H1 (cell line): ENCODE data around the gene KNCN.

Experiments
- GABPA ChIP-seq: IDR thresholded peaks from 2 replicates; pipeline ENCODE4 v1.6.1; 2011; ENCODE audit warnings: mild to moderate bottlenecking, low read length, moderate library complexity, borderline replicate concordance; ENCODE audit not compliant: insufficient read depth
- HDAC2 ChIP-seq, 2 experiments: fragments of 300-600 bp in 1 of 2; sonication (generic) in 1 of 2; IDR thresholded peaks; 2 replicates each; pipeline ENCODE4 v1.6.1; 2011 to 2012; ENCODE audit warnings: low read depth in 2 of 2, low read length in 2 of 2, mild to moderate bottlenecking in 2 of 2, moderate library complexity in 2 of 2, borderline replicate concordance in 1 of 2, inconsistent platforms in 1 of 2
- POLR2A ChIP-seq, 2 experiments: IDR thresholded peaks; 1 replicate in 1 of 2; 2 replicates in 1 of 2; pipeline ENCODE4 v1.6.1; 2011; ENCODE audit warnings: low read depth in 2 of 2, low read length in 2 of 2, mild to moderate bottlenecking in 2 of 2; ENCODE audit errors: control extremely low read depth in 1 of 2
- RAD21 ChIP-seq, 2 experiments: IDR thresholded peaks in 1 of 2; conservative IDR thresholded peaks in 1 of 2; 2 replicates each; pipeline ENCODE4 v1.6.1; 2011; ENCODE audit warnings: low read depth in 2 of 2, low read length in 2 of 2, improper control_type of control experiment in 1 of 2, inconsistent platforms in 1 of 2, mild to moderate bottlenecking in 1 of 2, moderate library complexity in 1 of 2
- TEAD4 ChIP-seq: IDR thresholded peaks from 2 replicates; pipeline ENCODE4 v1.6.1; 2012; ENCODE audit warnings: low read depth, low read length, inconsistent platforms, mixed read lengths
- YY1 ChIP-seq: IDR thresholded peaks from 2 replicates; pipeline ENCODE4 v1.6.1; 2011; ENCODE audit warnings: low read depth, mild to moderate bottlenecking, low read length
- TF ChIP-seq, protein P1 (sequence below), 3 experiments: IDR thresholded peaks; 1 replicate in 2 of 3; 2 replicates in 1 of 3; pipeline versions ENCODE4 v1.5.1 to v1.6.1; 2011; ENCODE audit warnings: low read length in 3 of 3, mild to moderate bottlenecking in 3 of 3, inconsistent platforms in 2 of 3, low read depth in 1 of 3, moderate library complexity in 1 of 3; ENCODE audit not compliant: insufficient read depth in 1 of 3; ENCODE audit errors: control extremely low read depth in 1 of 3

DNA sequence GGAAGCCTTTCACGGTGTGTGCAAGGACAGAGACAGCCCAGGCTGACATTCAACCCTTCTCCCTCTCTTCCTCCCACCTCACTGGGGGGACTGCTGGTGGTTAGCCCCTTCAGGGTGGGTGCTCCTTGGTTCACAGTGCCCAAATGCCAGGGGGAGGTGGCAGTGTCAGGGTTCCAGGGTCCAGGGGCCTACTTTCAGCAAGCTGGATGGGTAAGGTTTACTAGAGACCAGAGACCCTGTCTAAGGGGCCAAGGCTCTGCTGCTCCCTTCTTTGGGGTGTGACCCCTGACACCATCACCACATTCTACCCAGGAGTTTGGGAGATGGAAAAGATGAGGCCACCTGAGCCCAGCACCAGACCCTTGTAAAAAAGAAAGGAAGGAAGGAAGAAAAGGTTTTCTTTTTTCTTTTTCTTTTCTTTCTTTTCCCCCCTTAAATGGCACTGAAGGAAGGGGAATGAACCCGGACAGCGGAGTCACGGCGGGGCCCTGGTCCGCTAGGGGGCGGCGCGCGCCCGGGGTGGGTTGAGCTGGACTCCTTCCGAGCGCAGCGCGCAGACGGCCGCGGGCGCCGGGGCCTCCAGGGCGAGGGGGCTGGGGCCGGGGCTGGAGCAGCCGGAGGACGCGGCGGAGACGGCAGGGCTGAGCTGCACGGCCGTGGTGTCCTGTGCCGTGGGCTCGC is 18.8 kb downstream of the KNCN start:
- TF ChIP-seq, protein P1, sequence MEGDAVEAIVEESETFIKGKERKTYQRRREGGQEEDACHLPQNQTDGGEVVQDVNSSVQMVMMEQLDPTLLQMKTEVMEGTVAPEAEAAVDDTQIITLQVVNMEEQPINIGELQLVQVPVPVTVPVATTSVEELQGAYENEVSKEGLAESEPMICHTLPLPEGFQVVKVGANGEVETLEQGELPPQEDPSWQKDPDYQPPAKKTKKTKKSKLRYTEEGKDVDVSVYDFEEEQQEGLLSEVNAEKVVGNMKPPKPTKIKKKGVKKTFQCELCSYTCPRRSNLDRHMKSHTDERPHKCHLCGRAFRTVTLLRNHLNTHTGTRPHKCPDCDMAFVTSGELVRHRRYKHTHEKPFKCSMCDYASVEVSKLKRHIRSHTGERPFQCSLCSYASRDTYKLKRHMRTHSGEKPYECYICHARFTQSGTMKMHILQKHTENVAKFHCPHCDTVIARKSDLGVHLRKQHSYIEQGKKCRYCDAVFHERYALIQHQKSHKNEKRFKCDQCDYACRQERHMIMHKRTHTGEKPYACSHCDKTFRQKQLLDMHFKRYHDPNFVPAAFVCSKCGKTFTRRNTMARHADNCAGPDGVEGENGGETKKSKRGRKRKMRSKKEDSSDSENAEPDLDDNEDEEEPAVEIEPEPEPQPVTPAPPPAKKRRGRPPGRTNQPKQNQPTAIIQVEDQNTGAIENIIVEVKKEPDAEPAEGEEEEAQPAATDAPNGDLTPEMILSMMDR (IDR thresholded peaks at IDR 0.05; ENCODE audit: control extremely low read depth in 1 of 3, insufficient read depth in 1 of 3, low read depth in 1 of 3, low read length in 3 of 3): peak in 2 of 3 experiments; percentile 61 to 77; a peak in 3 of 4 replicates
- TF ChIP-seq TEAD4: no peak
- TF ChIP-seq GABPA: no peak; the same call in 1 of the 2 replicates
- no peak for TF ChIP-seq YY1
- TF ChIP-seq HDAC2 (IDR thresholded peaks at IDR 0.05; ENCODE audit: borderline replicate concordance in 1 of 2, low read depth in 2 of 2, low read length in 2 of 2): no peak
- TF ChIP-seq POLR2A (IDR thresholded peaks at IDR 0.05; ENCODE audit: control extremely low read depth in 1 of 2, low read depth in 2 of 2, low read length in 2 of 2): no peak; a peak in 1 of 3 replicates
- TF ChIP-seq RAD21 (IDR thresholded peaks at IDR 0.05 in 1 of 2, conservative IDR thresholded peaks at IDR 0.05 in 1 of 2; ENCODE audit: low read depth in 2 of 2, low read length in 2 of 2): peak; percentile 64 to 77
